NCI-H1694 (cell line): ENCODE data around the gene AHDC1.
"Not testable (repeated sequence)": the region's sequence is repeated elsewhere in the genome, so short reads cannot be mapped to it uniquely, and the experiment has no call there.

Experiments
- DNase-seq: peaks from one replicate; lab custom pipeline; 2025; lab: John Stamatoyannopoulos, UW

The AHDC1 gene

DNA sequence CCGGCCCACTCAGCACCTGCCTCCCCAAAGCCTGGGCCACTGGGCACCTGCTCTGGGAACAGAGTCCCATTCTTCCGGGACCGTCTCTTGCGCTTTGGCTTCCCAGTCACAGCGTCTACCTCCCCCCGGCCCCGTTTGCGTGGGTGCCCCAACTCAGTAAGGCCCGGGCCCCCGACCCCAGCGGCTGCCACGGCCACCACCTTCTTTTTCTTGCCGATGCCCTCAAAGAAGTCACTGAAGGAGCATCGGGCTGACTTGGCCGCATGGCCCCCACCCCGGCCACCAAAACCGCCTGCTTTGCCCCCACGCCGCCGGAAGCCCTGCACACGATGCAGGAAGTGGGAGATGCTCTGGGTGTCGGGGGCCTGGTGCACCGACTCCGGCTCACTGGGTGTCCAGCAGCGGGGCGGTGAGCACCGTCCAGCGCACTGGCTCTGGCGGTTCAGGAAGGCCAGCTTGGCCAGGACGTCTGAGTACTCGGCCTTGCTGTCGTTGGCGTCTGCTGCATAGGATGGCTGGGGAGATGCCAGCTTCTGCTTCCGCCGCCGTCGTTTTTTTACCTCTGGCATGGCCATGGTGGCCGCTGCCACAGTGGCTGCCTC lies 54.0 kb downstream of the AHDC1 start:
- DNase-seq: no peak

- no peak for DNase-seq
These were observed 54.9 kb downstream of the AHDC1 start for GRCh38 chr1:27548858-27549719.

DNA sequence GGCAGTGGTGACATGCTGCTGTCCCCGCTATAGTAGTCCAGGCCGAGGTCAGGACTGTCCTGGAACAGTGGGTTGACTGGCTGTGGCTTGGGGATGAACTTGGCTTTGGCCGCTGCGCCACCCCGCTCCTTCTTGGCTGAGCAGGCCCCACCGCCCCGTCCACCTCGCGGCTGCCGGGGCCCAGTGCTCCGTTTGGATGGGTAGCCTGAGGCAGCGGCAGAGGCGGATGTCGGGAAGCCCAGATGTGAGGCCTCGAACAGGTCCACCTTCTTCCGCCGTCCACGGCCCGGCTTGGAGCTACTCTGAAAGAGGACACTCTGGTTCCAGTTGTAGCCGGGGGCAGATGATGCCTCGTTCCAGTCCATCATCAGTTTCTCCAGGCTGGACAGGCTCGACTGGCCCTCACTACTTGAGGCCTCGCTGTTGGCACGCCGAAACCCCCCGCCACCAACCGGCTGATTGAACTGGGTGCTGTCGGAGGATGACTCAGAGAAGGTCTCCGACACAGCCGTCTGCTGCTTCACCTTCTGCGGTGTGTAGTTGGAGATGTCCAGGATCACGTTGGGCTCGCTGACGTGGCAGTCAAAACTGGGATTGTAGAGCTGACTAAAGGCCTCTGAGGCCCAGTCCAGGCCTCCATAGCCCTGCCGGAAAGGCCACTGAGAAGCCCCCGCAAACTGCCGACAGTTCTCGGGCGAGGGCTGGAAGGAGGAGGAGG lies 55.6 kb downstream of the AHDC1 start:
- DNase-seq: no peak

- no peak for DNase-seq
These were observed 56.5 kb downstream of the AHDC1 start for GRCh38 chr1:27547220-27548116.

DNA sequence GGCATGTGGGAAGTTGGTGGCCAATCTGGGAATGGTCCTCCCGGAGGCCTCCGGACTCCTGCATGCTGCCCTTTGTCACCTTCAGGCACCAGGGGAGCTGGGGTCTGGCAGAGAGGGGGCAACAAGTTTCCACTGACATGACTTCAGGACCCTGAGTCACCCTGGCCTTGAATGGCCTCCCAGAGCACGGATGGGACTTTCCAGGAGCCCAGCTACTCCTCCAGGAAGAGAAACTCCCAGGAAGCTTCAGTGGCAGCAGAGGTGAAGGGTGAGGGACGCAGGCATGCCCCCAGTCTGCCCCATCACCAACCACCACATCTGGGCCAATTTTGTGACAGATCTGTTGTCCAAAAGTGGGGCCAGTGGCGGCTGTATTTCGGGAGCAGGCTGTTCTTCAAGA lies 58.1 kb downstream of the AHDC1 start:
- no peak for DNase-seq

GRCh38 chr1:27545271-27545670 lies 58.7 kb downstream of the AHDC1 start:
- no peak for DNase-seq

DNA sequence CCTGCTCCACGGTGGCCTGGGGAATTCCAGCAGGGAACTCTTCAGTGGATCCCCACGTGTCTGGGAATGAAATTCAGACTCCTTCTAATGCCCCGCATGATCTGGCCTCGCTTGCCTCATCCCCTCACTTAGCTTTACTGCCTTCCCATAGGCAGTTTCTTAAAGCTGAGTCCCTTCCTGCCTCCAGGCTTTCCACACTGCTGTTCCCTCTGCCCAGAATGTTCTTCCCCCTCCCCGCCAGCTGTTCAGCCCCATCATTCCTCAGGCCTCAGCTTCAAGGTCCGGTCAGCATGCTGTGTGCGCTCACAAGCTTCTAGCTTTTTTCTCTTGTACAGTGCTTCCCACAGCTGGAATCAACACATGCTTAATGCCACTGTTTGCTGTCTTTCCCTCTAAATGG lies 59.1 kb downstream of the AHDC1 start:
- no peak for DNase-seq

DNA sequence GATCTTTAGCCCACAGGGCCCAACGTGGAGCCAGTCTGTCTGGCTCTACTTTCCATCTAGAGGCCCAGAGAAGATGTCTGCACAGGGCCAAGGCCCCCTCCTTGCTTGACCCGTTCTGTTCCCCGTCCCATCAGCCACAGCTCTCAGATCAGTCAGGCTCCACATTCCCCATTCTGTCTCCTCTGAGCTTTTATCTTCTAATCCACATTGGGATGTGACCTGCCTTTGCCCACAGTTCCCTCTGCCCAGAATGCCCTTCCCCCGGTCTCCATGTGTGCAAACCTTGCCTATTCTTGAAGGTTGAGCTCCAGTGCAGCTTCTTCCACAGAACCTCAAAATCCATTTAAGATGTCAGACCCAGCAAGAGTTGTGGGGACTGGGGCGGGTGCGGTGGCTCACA lies 60.7 kb downstream of the AHDC1 start:
- no peak for DNase-seq

GRCh38 chr1:27542463-27543273 lies 61.3 kb downstream of the AHDC1 start:
- no peak for DNase-seq

GRCh38 chr1:27539901-27540861 lies 63.8 kb downstream of the AHDC1 start:
- DNase-seq: no peak

DNA sequence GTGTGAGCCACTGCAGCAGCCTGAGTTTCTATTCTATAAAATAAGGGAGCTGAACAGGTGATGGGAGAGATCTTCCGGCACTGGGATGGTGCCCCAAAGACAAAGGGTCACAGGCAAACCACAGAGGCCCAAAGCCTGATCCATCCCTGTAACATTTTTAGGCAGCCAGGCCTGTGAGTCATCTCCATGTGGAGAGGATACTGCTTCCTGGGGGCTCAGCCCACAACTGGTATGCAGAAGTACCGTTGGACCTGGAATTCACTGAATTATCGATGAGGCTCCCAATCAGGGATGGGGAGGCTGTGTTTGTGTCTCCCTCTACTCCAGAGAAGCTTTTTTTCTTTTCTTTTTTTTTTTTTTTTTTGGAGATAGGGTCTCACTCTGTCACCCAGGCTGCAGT lies 65.2 kb downstream of the AHDC1 start:
- DNase-seq: no peak

DNA sequence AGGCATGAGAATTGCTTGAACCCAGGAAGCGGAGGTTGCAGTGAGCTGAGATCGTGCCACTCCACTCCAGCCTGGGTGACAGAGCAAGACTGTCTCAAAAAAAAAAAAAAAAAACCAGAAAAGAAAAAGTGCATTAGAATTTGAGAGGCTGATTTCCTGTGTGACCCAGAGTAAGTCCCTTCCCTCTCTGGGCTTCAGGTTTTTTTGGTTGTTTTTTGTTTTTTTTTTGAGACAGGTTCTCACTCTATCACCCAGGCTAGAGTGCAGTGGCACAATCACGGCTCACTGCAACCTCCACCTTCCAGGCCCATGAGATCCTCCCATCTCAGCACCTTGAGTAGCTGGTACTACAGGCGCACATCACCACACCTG lies 65.7 kb downstream of the AHDC1 start:
- not testable (repeated sequence) for DNase-seq

- no peak for DNase-seq
These were observed 67.2 kb downstream of the AHDC1 start for GRCh38 chr1:27536767-27537166.

DNA sequence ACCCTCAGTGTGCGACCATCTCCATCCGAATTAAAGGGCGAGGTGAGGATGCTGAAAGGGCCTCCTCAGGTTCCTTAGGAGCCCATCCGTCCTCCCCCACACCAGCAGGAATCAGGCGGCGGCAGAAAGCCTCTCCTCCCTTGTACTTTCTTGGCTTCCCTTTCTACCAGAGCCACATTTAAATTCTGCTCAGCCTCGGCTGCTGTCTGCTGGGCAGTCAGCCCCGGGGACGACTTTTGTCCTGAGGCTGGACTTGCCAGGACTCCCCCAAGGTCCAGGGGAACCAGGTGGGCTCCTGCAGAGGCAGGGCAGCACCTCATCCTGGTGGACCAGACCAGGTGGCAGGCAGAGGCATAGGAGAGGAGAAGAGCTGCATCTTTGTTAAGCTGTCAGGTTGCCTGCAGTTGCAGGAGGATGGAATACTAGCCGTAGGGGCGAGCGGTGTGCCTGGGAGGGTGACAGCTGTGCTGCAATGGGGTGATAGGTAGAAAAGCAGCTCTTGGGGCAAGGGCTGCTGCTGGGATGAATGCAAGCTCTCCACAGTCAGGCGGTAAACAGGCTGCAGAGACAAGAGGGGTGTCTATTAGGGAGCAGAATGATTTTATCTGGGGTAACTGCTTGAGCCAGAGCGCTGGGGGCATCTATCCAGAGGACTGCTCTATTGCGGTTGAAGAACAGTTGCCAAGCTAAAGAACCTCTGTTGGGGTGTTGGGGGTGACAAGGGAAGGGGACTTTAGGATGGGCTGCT lies 67.8 kb downstream of the AHDC1 start:
- no peak for DNase-seq

DNA sequence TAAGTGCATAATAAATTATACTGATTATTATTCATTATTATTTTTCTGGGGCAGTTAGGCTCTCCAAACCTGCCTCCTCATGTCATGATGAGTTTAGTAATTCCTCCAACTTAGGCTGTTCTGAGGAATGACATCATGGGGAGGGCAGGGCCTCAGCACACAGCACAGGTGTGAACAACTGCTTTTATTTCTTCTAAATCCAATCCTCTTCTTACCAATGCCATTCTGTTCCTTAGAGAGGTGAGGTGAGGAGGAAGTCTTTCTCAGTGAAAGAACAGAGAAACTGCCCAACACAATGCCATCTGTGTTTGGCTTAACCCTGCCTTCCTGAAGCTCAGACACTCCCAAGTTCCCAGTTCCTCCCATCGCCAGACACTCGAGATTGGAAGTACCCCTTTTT lies 68.6 kb downstream of the AHDC1 start:
- DNase-seq: no peak

GRCh38 chr1:27531959-27532685 lies 71.8 kb downstream of the AHDC1 start:
- DNase-seq: no peak

- no peak for DNase-seq
These were observed 73.8 kb downstream of the AHDC1 start for GRCh38 chr1:27530192-27530591.

GRCh38 chr1:27529704-27530018 lies 74.3 kb downstream of the AHDC1 start:
- DNase-seq: no peak
